NCI-H2081 (cell line): ENCODE results near the gene DDB1.

Experiments used
- DNase-seq, 2 experiments: peaks; one replicate each; lab custom pipeline; 2025; lab: John Stamatoyannopoulos, UW

DDB1 gene

GRCh38 chr11:61332797-61333549, at the start of gene DDB1, which contains the start of gene TKFC:
Gene DDB1, minus strand, starts transcription at chr11:61333105. Its CDS starts 137 bp downstream, at chr11:61332968.
Gene TKFC, plus strand, starts transcription at chr11:61333228. Its CDS starts 1,501 bp downstream, at chr11:61334729.
- peak; percentile 96 to 97 for DNase-seq

- DNase-seq, result no peak
Observed at GRCh38 chr11:61380884-61381283, 48.0 kb upstream of the DDB1 start.

GRCh38 chr11:61378713-61379313, 45.9 kb upstream of the DDB1 start:
- no peak for DNase-seq

- no peak for DNase-seq
Observed at GRCh38 chr11:61377461-61378160, 44.7 kb upstream of the DDB1 start.

- no peak for DNase-seq
Observed at GRCh38 chr11:61375761-61376108, 42.8 kb upstream of the DDB1 start.

GRCh38 chr11:61372659-61373420, 39.9 kb upstream of the DDB1 start:
- no peak for DNase-seq

- no peak for DNase-seq
Observed at GRCh38 chr11:61370349-61371005, 37.6 kb upstream of the DDB1 start.

- DNase-seq, result no peak
Observed at GRCh38 chr11:61369372-61370348, 36.8 kb upstream of the DDB1 start.

- no peak for DNase-seq
Observed at GRCh38 chr11:61368646-61369045, 35.7 kb upstream of the DDB1 start.

- DNase-seq, result no peak
Observed at GRCh38 chr11:61367406-61367805, 34.5 kb upstream of the DDB1 start.

- no peak for DNase-seq
Observed at GRCh38 chr11:61364012-61364675, 31.2 kb upstream of the DDB1 start.

- peak in 1 of 2 experiments; percentile 60 for DNase-seq
Observed at GRCh38 chr11:61362542-61362875, 29.6 kb upstream of the DDB1 start.

GRCh38 chr11:61361741-61362541, 29.0 kb upstream of the DDB1 start, which contains the start of the genes CYB561A3 and TMEM138:
Gene CYB561A3, minus strand, starts transcription at chr11:61361882. Its CDS starts 5,169 bp downstream, at chr11:61356713.
Gene TMEM138, plus strand, starts transcription at chr11:61362374. Its CDS starts 2,017 bp downstream, at chr11:61364391.
- peak; percentile 91 to 94 for DNase-seq

GRCh38 chr11:61361237-61361740, 28.4 kb upstream of the DDB1 start:
- no peak for DNase-seq

GRCh38 chr11:61359516-61359915, 26.6 kb upstream of the DDB1 start:
- DNase-seq, result no peak

GRCh38 chr11:61358566-61358965, 25.7 kb upstream of the DDB1 start:
- no peak for DNase-seq

- DNase-seq, result no peak
Observed at GRCh38 chr11:61357894-61358239, 25.0 kb upstream of the DDB1 start.

GRCh38 chr11:61357233-61357893, 24.5 kb upstream of the DDB1 start:
- no peak for DNase-seq
